ENCODE measurements around the gene BBOF1.

DNA sequence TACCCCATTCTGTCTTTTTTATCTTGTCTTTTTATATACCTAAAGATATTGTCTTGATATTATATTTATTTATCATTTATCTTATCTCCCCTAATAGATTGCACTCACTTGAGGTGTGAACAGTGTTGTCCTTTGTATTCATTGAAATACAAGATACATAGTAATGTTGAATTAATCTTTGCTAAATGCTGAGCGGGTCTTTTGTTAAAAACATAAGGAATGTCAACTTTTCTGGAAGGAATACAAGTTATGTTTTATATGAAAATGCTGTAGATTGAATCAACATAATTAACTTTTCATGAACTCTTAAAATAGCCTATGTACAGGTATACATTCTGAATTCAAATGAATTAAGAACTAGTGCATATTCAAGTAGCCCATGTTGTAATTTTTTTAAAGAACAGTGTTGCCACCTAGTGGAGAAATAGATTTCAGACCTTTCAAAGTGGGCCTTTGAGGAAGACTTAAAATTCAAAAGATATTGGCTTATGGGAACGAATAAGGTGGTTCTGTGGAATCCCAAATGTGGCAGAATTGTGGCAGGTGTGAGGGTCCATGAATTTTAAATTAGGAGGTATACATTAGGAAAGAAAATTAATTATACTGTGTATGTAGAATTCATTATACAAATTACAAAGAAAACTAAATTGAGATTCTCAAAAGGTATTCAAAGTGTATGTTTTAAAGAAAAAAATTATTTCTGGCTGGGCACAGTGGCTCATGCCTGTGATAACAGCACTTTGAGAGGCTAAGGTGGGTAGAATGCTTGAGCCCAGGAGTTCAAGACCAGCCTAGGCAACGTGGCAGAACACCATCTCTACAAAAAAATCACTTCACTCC, 19.1 kb downstream of the BBOF1 start:
- TF ChIP-seq, protein P1, sequence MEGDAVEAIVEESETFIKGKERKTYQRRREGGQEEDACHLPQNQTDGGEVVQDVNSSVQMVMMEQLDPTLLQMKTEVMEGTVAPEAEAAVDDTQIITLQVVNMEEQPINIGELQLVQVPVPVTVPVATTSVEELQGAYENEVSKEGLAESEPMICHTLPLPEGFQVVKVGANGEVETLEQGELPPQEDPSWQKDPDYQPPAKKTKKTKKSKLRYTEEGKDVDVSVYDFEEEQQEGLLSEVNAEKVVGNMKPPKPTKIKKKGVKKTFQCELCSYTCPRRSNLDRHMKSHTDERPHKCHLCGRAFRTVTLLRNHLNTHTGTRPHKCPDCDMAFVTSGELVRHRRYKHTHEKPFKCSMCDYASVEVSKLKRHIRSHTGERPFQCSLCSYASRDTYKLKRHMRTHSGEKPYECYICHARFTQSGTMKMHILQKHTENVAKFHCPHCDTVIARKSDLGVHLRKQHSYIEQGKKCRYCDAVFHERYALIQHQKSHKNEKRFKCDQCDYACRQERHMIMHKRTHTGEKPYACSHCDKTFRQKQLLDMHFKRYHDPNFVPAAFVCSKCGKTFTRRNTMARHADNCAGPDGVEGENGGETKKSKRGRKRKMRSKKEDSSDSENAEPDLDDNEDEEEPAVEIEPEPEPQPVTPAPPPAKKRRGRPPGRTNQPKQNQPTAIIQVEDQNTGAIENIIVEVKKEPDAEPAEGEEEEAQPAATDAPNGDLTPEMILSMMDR (IDR thresholded peaks at IDR 0.05): peak; percentile 23 to 38 (median 28)
- TF ChIP-seq POLR2AphosphoS5 (IDR thresholded peaks at IDR 0.05; ENCODE audit: insufficient read depth in 1 of 2, low read depth in 1 of 2) (no peak), POLR2A (IDR thresholded peaks at IDR 0.05) (no peak)
